Activated naive CD4-positive, alpha-beta T cell treated with anti-CD3 and anti-CD28 coated beads, Interleukin-2, amount 50 U/mL, for 24 hours (primary cell): ENCODE measurements around the gene GMEB2.

Experiments used
- H3K27ac Mint-ChIP-seq: one replicate; pipeline ENCODE4 v1.8.0; 2021; ENCODE audit warnings: mild to moderate bottlenecking, mixed read lengths
- H3K27me3 Mint-ChIP-seq: one replicate; pipeline ENCODE4 v1.8.0; 2021; ENCODE audit warnings: mixed read lengths
- H3K36me3 Mint-ChIP-seq: one replicate; pipeline ENCODE4 v1.8.0; 2021; ENCODE audit warnings: mixed read lengths
- H3K4me1 Mint-ChIP-seq: one replicate; pipeline ENCODE4 v1.8.0; 2021; ENCODE audit warnings: mixed read lengths
- H3K4me3 Mint-ChIP-seq: one replicate; pipeline ENCODE4 v1.8.0; 2021; ENCODE audit warnings: mild to moderate bottlenecking, mixed read lengths
- H3K9me3 Mint-ChIP-seq: one replicate; pipeline ENCODE4 v1.8.0; 2021; ENCODE audit warnings: mixed read lengths

GMEB2 gene

DNA sequence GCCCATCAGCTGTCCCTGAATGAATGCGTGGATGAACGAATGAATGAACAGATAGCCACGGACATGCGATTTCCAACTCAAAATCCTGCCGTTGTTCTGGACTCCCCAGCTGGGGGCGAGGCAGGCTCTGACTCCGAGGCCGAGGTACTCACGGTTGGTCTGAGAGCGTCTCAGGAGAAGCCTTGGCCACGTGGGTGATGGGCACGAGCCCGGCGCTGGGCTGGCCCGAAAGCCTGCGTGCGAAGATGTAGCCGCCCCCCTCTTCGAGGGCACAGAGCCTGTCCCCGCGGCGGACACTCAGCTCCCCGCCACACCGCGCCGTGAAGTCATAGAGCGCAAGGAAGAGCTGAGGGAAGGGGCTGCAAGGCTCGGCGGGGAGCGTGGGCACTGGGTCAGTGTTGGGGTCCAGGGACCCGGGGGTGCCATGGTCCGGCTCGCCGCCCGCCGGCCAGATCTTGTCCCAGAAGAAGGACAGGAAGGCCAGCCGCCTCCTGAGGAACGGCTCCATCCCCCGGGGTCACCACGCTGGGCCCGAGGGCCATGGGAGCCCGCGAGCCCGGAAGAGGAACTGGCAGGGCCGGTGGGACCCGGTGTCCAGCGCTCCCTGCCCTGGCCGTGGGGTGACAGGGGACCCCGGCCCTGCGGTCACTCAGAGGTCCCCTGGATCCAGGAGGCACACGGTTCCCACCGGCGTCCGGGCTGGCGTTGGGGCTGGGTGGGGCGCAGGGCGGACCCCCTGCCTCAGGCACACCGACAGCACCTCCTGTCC, 79.8 kb downstream of the GMEB2 start:
- Mint-ChIP-seq H3K27ac (no peak overlapping the region), H3K36me3 (no peaks in the 10 kb centered on the region), H3K4me1 (peaks cover 9% of the 10 kb centered on the region), H3K27me3 (peaks cover 2% of the 10 kb centered on the region), H3K4me3 (no peak overlapping the region), H3K9me3 (no peaks in the 10 kb centered on the region)

DNA sequence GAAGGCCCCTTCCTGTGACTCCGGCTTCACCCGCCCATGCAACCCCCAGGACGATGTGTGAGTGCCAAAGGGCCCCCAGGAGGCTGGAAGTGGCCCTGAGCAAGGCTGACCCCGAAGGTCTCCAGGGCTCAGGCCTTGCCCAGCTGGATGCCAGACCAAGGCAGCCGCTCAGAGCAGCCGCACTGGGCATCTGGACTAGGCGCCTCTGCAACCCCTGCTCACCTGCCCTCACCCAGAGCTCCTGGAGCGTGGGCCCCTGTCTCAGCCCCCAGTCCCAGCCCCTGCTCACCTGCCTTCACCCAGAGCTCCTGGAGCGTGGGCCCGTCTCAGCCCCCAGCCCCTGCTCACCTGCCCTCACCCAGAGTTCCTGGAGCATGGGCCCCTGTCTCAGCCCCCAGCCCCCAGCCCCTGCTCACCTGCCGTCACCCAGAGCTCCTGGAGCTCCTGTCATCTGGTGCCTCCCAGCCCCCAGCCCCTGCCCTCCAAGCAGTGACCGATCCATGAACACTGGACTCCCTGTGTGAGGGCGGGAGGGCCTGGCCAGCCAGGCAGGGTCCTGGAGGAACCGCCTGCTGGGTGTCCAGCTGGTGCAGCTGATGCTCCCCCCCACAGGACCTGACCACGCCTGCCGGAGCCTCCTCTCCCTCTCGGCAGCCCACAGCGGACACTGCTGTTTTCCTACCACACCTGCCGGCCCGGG, 80.5 kb downstream of the GMEB2 start:
- H3K36me3 Mint-ChIP-seq, result no peaks in the 10 kb centered on the region
- no peak overlapping the region for H3K27ac Mint-ChIP-seq
- H3K9me3 Mint-ChIP-seq, result no peaks in the 10 kb centered on the region
- H3K4me1 Mint-ChIP-seq, result peaks cover 7% of the 10 kb centered on the region
- H3K4me3 Mint-ChIP-seq, result no peak overlapping the region
- peaks cover 2% of the 10 kb centered on the region for H3K27me3 Mint-ChIP-seq

DNA sequence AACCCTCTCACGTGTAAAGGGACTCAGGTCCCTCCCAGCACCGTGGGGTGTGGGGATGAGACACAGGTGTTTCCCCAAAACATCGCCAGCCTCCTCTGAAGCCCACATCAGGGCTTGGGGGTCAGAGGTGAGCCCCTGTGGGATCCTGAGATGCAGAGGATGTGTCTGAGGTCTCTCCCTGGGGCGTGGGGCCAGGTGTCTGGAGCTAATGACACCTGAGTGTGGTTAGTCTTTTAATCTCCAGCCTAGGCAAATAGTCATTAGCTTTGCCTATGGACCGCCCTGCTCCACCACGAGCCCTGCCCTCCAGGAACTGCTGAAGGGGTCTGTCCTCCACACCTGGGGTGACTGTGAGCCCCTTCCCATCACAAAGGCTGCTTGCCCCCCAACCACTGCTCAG, 81.1 kb downstream of the GMEB2 start:
- Mint-ChIP-seq H3K36me3 (no peaks in the 10 kb centered on the region), H3K27me3 (peaks cover 2% of the 10 kb centered on the region), H3K4me3 (no peak overlapping the region), H3K9me3 (no peaks in the 10 kb centered on the region), H3K27ac (no peak overlapping the region), H3K4me1 (peaks cover 7% of the 10 kb centered on the region)

DNA sequence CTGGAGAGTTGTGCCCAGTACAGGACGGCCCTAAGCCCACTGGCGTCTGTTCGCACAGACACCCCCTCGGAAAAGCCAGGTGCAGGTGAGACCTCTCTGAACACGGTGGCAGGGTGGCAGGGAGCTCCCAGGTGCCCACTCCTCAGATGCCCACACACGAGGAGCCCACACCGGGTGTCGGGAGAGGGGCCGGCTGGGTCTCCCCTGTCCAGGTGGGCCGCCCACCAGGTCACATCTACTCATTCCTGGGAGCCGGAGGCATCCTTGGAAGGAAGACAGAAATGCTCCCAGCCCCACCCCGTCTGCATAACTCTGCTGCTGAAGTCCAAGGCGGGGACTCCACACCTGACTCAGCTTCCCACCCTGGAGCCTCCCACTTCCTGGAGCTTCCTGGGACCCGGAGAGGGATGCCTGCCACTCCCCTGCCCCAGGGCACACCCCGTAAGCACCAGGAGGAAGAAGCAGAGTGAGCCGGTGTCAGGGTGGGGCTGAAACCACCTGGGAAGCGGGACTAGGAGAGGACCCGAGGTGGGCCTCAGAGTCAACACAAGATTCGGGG, 81.9 kb downstream of the GMEB2 start:
- no peaks in the 10 kb centered on the region for H3K9me3 Mint-ChIP-seq
- H3K27ac Mint-ChIP-seq, result no peak overlapping the region
- no peak overlapping the region for H3K4me3 Mint-ChIP-seq
- no peaks in the 10 kb centered on the region for H3K36me3 Mint-ChIP-seq
- H3K4me1 Mint-ChIP-seq, result peaks cover 7% of the 10 kb centered on the region
- H3K27me3 Mint-ChIP-seq, result peaks cover 2% of the 10 kb centered on the region

DNA sequence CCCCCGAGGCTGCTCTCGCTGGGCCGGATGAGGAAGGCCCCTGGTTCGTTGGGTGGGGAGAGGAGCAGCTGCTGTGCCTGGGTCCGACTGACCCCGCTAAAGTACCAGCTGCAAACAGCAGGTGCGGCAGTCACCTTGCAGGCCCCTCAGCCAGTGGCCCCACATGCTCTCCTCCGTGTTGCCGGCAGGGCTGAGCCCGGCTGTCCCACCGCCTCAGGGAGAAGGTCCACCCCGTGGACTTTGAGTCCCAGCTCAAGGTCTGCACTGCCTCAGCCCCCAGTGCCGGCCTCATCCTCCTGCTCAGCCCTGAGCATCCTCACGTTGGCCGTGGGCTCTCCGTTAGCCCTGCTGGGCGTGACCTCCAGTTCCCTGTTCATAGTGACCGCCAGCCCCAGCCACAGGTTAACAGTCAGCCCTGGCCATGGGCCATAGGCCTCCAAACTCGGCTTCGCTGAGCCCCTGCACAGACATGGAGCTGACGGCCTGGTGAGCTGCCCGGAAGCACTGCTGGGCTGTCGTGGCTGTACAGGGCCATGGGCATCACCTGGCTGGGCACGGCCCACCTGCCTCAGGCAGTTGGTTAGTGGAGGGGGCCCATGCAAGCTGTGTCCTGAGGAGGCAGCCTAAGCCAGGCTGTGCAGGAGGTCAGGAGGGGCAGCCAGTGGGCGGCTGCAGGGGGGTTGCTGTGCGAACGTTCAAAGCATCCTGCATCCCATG, 82.5 kb downstream of the GMEB2 start:
- Mint-ChIP-seq H3K9me3 (no peaks in the 10 kb centered on the region), H3K4me1 (peaks cover 5% of the 10 kb centered on the region), H3K36me3 (no peaks in the 10 kb centered on the region), H3K27ac (no peak overlapping the region), H3K4me3 (no peak overlapping the region), H3K27me3 (no peaks in the 10 kb centered on the region)

DNA sequence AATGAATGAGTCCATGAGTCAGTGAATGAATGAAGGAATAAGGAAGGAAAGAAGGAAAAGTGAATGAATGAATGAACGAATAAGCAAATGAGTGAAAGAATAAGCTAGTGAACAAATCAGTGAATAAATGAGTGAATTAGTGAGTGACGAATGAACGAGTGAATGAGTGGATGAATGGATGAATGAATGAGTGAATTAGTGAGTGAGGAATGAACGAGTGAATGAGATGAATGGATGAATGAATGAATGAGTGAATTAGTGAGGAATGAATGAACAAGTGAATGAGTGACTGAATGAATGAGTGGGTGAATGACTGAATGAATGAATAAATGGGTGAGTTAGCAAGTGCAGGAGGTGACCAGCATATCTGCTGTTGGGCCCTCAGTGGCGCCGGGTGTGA, 83.2 kb downstream of the GMEB2 start:
- Mint-ChIP-seq H3K4me3 (no peak overlapping the region), H3K36me3 (no peaks in the 10 kb centered on the region), H3K27ac (no peak overlapping the region), H3K27me3 (no peaks in the 10 kb centered on the region), H3K4me1 (peaks cover 4% of the 10 kb centered on the region), H3K9me3 (no peaks in the 10 kb centered on the region)

DNA sequence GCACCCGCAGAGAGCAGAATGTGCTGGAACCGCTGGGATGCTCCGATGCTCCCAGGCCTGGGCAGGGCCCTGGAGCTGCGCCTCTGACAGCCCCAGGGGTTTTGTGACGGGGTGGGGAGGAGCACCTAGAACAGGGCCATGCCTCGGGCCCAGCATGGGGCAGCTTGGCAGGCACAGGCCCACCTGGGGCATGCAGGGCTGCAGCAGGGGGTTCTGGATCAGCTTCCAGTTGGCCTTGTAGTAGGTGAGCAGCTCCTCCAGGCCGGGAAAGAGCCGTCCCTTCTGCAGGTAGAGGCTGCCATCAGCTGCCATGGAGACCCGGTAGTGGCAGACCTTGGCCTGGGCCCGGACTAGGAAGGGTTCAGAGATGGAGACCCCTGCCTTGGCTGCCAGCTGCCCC, 83.8 kb downstream of the GMEB2 start:
- no peak overlapping the region for H3K4me3 Mint-ChIP-seq
- H3K27ac Mint-ChIP-seq, result no peak overlapping the region
- H3K36me3 Mint-ChIP-seq, result no peaks in the 10 kb centered on the region
- peaks cover 4% of the 10 kb centered on the region for H3K4me1 Mint-ChIP-seq
- H3K27me3 Mint-ChIP-seq, result no peaks in the 10 kb centered on the region
- no peaks in the 10 kb centered on the region for H3K9me3 Mint-ChIP-seq

DNA sequence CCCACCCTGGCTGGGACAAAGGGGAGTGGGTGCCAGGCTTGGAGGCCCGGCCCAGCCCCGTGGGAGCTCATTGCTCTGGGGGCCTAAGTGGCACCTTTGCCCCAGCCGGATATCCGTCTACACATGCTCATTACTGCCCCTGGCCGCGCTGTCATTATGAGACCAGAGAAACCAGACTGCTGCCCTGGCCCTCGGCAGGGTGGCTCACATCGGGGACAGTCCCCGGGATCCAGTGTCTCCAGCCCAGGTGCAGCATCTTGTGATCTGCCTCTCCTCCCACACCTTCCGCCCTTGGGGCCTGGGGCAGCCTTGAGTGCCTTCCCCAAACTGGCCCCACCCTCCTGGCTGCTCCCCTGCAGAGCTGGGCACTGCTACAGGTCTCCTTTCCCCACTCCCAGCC, 84.2 kb downstream of the GMEB2 start:
- Mint-ChIP-seq H3K4me3 (no peak overlapping the region), H3K36me3 (no peaks in the 10 kb centered on the region), H3K4me1 (peaks cover 4% of the 10 kb centered on the region), H3K9me3 (no peaks in the 10 kb centered on the region), H3K27ac (peak overlapping the region; percentile 59), H3K27me3 (no peaks in the 10 kb centered on the region)

DNA sequence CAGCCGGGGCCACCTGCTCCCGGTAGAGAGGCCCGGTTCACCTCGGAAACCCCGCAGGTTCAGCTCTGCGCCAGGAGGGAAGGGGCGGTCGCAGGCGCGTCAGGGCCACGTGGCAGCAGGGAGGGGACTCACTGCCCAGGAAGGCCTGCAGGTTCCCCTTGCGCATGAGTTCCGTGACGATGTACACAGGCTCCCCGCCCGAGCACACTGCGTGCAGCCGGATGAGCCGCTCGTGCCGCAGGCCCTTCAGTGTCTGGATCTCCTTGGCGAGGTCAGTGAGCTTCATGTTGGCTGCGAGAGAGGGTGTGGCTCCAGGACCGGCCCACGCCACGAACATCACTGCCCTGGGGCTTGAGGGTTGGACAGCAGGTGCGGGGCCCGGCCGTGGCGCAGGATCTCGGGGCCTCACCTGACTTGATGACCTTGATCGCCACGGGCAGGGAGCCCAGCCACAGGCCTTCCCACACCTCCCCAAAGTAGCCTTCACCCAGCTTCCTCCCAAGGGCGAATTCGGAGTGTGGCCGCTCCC, 84.8 kb downstream of the GMEB2 start:
- H3K27ac Mint-ChIP-seq, result no peak overlapping the region
- H3K27me3 Mint-ChIP-seq, result no peaks in the 10 kb centered on the region
- H3K9me3 Mint-ChIP-seq, result no peaks in the 10 kb centered on the region
- no peaks in the 10 kb centered on the region for H3K36me3 Mint-ChIP-seq
- H3K4me1 Mint-ChIP-seq, result peaks cover 4% of the 10 kb centered on the region
- H3K4me3 Mint-ChIP-seq, result no peak overlapping the region

DNA sequence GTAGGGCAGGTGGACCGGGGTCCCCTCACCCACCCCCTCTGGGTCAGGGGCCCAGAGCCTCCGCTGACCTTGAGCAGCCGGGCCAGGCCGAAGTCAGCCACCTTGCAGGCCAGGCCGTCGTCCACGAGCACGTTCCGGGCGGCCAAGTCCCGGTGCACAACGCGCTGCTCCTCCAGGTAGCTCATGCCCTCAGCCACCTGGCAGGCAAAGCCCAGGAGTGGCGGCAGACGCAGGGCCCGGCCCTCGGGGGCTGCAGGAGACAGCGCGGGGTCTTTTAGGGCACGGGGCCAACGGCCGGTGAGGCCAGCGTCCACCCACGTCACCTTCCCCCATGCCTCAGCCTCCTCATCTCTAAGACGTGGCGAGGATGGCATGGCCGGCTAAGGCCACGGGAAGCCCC, 85.5 kb downstream of the GMEB2 start:
- H3K36me3 Mint-ChIP-seq, result no peaks in the 10 kb centered on the region
- no peak overlapping the region for H3K27ac Mint-ChIP-seq

DNA sequence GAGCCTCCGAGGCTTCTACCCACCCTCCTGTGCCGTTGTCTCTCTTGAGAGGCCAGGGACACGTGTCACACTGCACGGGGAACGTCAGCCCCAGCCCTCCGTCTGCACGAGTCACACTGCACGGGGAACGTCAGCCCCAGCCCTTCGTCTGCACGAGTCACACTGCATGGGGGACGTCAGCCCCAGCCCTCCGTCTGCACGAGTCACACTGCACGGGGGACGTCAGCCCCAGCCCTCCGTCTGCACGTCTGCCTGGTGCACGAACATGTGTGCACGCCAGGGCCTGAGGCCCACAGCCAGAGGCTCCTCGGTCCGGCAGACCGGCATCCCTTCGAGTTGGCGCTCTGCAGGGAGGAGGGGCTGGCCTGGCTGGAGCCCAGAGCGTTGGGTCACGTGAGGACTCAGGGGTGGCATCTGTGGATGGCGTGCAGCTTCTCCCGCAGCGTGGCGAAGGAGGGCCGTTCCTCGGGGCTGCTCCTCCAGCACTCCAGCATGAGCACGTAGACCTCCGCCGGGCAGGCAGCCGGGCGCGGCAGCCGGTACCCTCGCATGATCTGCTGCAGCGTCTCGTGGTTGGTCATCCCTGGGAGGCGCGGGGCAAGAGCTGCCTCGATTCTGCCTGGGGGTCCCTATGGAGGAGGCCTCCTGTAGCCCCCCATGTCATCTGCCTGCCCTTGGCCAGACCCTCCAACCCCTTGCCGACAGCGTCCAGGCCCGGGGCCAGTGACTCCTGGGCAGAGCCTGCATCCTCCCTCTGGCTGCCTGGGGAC, 86.3 kb downstream of the GMEB2 start:
- Mint-ChIP-seq H3K27ac (peak overlapping the region; percentile 30), H3K27me3 (no peaks in the 10 kb centered on the region), H3K9me3 (no peaks in the 10 kb centered on the region), H3K4me1 (peaks cover 7% of the 10 kb centered on the region), H3K36me3 (no peaks in the 10 kb centered on the region), H3K4me3 (no peak overlapping the region)

More for the DNA sequence above, 85.5 kb downstream of the GMEB2 start:
- no peaks in the 10 kb centered on the region for H3K9me3 Mint-ChIP-seq
- H3K4me3 Mint-ChIP-seq, result no peak overlapping the region
- H3K4me1 Mint-ChIP-seq, result peaks cover 7% of the 10 kb centered on the region
- H3K27me3 Mint-ChIP-seq, result no peaks in the 10 kb centered on the region

DNA sequence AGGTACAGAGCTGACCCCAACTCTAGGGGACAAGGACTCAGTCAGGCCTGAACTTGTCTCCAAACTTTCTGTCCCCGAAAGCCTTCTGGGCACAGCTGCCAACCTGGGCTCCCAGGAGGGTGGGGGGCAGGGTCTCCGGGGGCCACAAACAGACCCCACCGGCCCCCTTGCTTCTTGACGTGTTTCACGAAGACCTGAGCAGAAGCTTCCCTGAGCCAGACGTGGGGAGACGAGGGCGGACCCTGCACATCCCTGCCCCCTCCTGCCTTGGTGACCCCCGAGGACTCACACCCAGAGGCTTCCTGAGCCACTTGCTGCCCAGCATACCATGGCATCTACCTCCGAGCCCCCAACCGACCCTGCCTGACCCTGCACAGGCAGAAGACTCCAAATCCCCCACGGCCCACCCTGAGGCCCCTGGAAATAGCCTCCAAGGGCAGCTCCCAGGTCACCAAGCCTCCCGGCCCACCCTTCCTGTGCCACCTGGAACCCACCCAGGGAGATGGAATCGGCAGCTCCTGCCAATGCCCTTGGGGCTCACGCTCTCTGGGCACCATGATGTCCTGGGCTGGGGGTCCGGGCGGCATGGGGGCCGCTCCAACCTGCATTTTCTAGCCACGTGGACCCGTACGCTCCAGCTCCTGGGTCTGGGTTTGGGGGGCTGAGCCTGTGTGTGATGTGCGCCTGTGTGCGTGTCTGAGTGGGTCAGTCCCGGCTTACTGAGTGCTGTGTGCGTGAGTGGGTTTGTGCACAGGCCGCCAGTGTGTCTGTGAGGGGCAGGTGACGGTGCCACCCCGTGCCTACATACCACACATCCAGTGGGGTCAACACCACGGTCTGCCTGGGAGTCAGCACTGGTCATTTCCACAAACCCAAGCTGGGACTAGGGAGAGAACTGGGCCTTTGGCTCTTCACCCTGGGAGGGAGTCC, 87.2 kb downstream of the GMEB2 start:
- H3K4me1 Mint-ChIP-seq, result peaks cover 3% of the 10 kb centered on the region
- H3K9me3 Mint-ChIP-seq, result no peaks in the 10 kb centered on the region
- H3K27ac Mint-ChIP-seq, result peak overlapping the region; percentile 51
- H3K36me3 Mint-ChIP-seq, result no peaks in the 10 kb centered on the region
- no peak overlapping the region for H3K4me3 Mint-ChIP-seq
- H3K27me3 Mint-ChIP-seq, result no peaks in the 10 kb centered on the region

DNA sequence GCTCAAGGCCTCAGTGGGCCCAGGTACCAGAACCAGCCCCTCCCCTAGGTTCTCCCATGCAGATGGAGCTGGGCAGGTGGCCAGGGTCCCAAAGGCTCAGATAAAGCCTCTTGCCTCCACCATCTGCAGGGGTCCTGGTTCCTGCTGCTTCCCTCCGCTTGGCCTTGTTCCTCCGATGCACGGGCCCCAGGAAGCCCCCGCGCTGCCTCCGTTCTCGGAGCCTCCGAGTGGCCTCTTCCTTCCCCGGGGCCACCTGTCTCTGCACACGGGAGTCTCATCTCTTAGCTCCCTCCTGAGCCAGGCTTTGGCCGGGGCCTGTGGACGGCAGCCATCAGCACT, 87.8 kb downstream of the GMEB2 start:
- H3K27me3 Mint-ChIP-seq, result no peaks in the 10 kb centered on the region
- peaks cover 3% of the 10 kb centered on the region for H3K4me1 Mint-ChIP-seq
- H3K27ac Mint-ChIP-seq, result no peak overlapping the region
- H3K9me3 Mint-ChIP-seq, result no peaks in the 10 kb centered on the region
- no peaks in the 10 kb centered on the region for H3K36me3 Mint-ChIP-seq
- no peak overlapping the region for H3K4me3 Mint-ChIP-seq
